Panc1 (cell line): ENCODE results near the gene NCAPD2. TPM values are rescaled to one million over a fixed set of nuclear protein-coding genes. Genes with fewer than 3 reads are reported as not detected.
A peak's percentile ranks its signal among the peaks of the same experiment; 100 is the strongest.

Source experiments
- ATAC-seq: fragments of 200-7000 bp; cut with Tn5 transposase; 2 replicates; pipeline ENCODE4 v1.9.1; 2020; ENCODE audit warnings: mild to moderate bottlenecking, moderate library complexity
- BruUV-seq: library from RNA; stranded (reverse); fragments of 400-500 nt; replicated peaks from 2 replicates; lab custom pipeline; 2021; lab: Mats Ljungman, UMichigan
- CTCF ChIA-PET: fragments of 300-600 bp; sonication (Branson Sonifier 250); formaldehyde crosslinking; loops from one replicate; lab custom pipeline; 2022; ENCODE audit warnings: antibody characterized with exemption; lab: Charles Lee
- POLR2A ChIA-PET: fragments of 300-600 bp; sonication (Branson Sonifier 250); formaldehyde crosslinking; loops from one replicate; lab custom pipeline; 2022; ENCODE audit warnings: antibody characterized with exemption; lab: Charles Lee
- DNase-seq: peaks from one replicate; pipeline ENCODE4 v3.0.0-alpha.2; 2010; ENCODE audit warnings: low read depth, low spot score
- H3K27ac ChIP-seq: 2 replicates; pipeline ENCODE4 v1.5.1; 2011; ENCODE audit warnings: mild to moderate bottlenecking, low read length, inconsistent platforms
- H3K27me3 ChIP-seq: fragments of 200-500 bp; sonication (Bioruptor generic); 2 replicates; pipeline ENCODE4 v1.6.0; 2014; ENCODE audit warnings: low read length, inconsistent platforms; ENCODE audit not compliant: control insufficient read depth, insufficient read depth
- H3K36me3 ChIP-seq: fragments of 200-500 bp; sonication (Bioruptor generic); 2 replicates; pipeline ENCODE4 v1.5.1; 2014; ENCODE audit warnings: inconsistent platforms, mild to moderate bottlenecking, low read length, moderate library complexity; ENCODE audit not compliant: control insufficient read depth, insufficient read depth
- H3K4me1 ChIP-seq: 2 replicates; pipeline ENCODE4 v1.5.1; 2011; ENCODE audit warnings: inconsistent platforms, mild to moderate bottlenecking, low read length, moderate library complexity; ENCODE audit not compliant: control insufficient read depth, insufficient read depth
- H3K4me3 ChIP-seq, 2 experiments: 2 replicates each; pipeline ENCODE4 v1.5.1; 2011 to 2012; ENCODE audit warnings: low read depth in 2 of 2, low read length in 2 of 2, mild to moderate bottlenecking in 2 of 2, inconsistent platforms in 1 of 2, moderate library complexity in 1 of 2
- H3K9me3 ChIP-seq: fragments of 200-500 bp; sonication (Bioruptor generic); 2 replicates; pipeline ENCODE4 v1.5.1; 2014; ENCODE audit warnings: low read depth, mild to moderate bottlenecking, inconsistent platforms, low read length, moderate library complexity; ENCODE audit not compliant: control insufficient read depth, insufficient read depth
- CTCF ChIP-seq: fragments of 450-650 bp; IDR thresholded peaks from 2 replicates; pipeline ENCODE4 v1.5.1; 2017; ENCODE audit warnings: mild to moderate bottlenecking
- POLR2AphosphoS5 ChIP-seq: IDR thresholded peaks from 2 replicates; pipeline ENCODE4 v1.6.1; 2012; ENCODE audit warnings: mild to moderate bottlenecking, low read depth, low read length, moderate library complexity
- REST ChIP-seq, 2 experiments: IDR thresholded peaks; 2 replicates each; pipeline ENCODE4 v1.6.1; 2011 to 2012; ENCODE audit warnings: low read depth in 2 of 2, control low read depth in 1 of 2, low read length in 1 of 2, mild to moderate bottlenecking in 1 of 2, moderate library complexity in 1 of 2; ENCODE audit not compliant: insufficient read depth in 1 of 2
- SIN3A ChIP-seq: IDR thresholded peaks from 2 replicates; pipeline ENCODE4 v1.6.1; 2012; ENCODE audit warnings: low read depth, mild to moderate bottlenecking, low read length, moderate library complexity, borderline replicate concordance; ENCODE audit not compliant: insufficient read depth
- TCF7L2 ChIP-seq: IDR thresholded peaks from 2 replicates; pipeline ENCODE4 v1.6.1; 2011; ENCODE audit warnings: mild to moderate bottlenecking, low read depth, low read length, inconsistent platforms
- in situ Hi-C: cut with HindIII; loops from 2 replicates; pipeline ENCODE4 v1.10.0; 2016; ENCODE audit warnings: low sequenced_read_pairs, low pct_unique_long_range_greater_than_20kb
- intact Hi-C: fragments of 100-400 bp; cut with micrococcal nuclease; formaldehyde crosslinking; loops from one replicate; pipeline ENCODE4 v1.10.0; 2022; ENCODE audit not compliant: unreplicated experiment
- total RNA-seq: library from RNA; stranded (reverse); gene quantifications from one replicate; pipeline ENCODE4 v1.2.1, GENCODE V29; 2021; ENCODE audit not compliant: unreplicated experiment

The NCAPD2 gene
- total RNA-seq, 1 experiment from 2014 or later, result 80.3 TPM

- Histone ChIP-seq H3K27ac (no peak overlapping the region), H3K36me3 (peaks cover 15% of the 10 kb centered on the region), H3K27me3 (no peaks in the 10 kb centered on the region), H3K9me3 (no peaks in the 10 kb centered on the region), H3K4me1 (peaks cover 12% of the 10 kb centered on the region), H3K4me3 (no peak overlapping the region)
- no TSS peak for BruUV-seq
- DNase-seq (no peak), ATAC-seq (no peak)
- no peak for TF ChIP-seq CTCF
- TF ChIP-seq SIN3A, result no peak
- no peak for TF ChIP-seq REST (IDR thresholded peaks at IDR 0.05; ENCODE audit: insufficient read depth in 1 of 2, low read depth in 2 of 2, low read length in 1 of 2)
- no peak for TF ChIP-seq TCF7L2
- in situ Hi-C loops (no loop called here), intact Hi-C loops (no loop called here)
- CTCF ChIA-PET, result no interaction called here
- POLR2A ChIA-PET, result no interaction called here
Observed at GRCh38 chr12:6527711-6528110, 33.8 kb downstream of the NCAPD2 start.

GRCh38 chr12:6528539-6529235, 34.8 kb downstream of the NCAPD2 start:
- H3K4me3 ChIP-seq, result no peak overlapping the region
- peaks cover 15% of the 10 kb centered on the region for H3K4me1 ChIP-seq
- peaks cover 18% of the 10 kb centered on the region for H3K36me3 ChIP-seq
- no peak for ATAC-seq
- POLR2A ChIA-PET, result no interaction called here
- no peaks in the 10 kb centered on the region for H3K9me3 ChIP-seq
- DNase-seq, result no peak
- CTCF ChIA-PET, result no interaction called here
- in situ Hi-C loops, result no loop called here
- no peak overlapping the region for H3K27ac ChIP-seq
- intact Hi-C loops, result no loop called here
- BruUV-seq, result TSS peak; percentile 42
- TF ChIP-seq REST (IDR thresholded peaks at IDR 0.05; ENCODE audit: insufficient read depth in 1 of 2, low read depth in 2 of 2, low read length in 1 of 2) (no peak), SIN3A (no peak), TCF7L2 (no peak), CTCF (no peak), POLR2AphosphoS5 (no peak)
- H3K27me3 ChIP-seq, result no peaks in the 10 kb centered on the region
